ENCODE results near the gene GSTO1. TPM values are rescaled to one million over a fixed set of nuclear protein-coding genes. Genes with fewer than 3 reads are reported as not detected.
A peak's percentile ranks its signal among the peaks of the same experiment; 100 is the strongest.

The GSTO1 gene
- total and polyA plus RNA-seq, 9 of the 15 experiments (the other 6 are each of a cell fraction or from before 2014, with no cell fraction given), result 136 to 592 (median 237) TPM

- peak; percentile 26; the same call in 1 of the 2 replicates for TF ChIP-seq ZBTB40 (IDR thresholded peaks at IDR 0.05)
- no peak for TF ChIP-seq ZBTB40 (CRISPR knock-in tag; IDR thresholded peaks at IDR 0.05)
- TF ChIP-seq ZNF584 (CRISPR knock-in tag; IDR thresholded peaks at IDR 0.05; ENCODE audit: low read depth), result no peak
- TF ChIP-seq CBX3 (IDR thresholded peaks at IDR 0.05; ENCODE audit: borderline replicate concordance in 1 of 2, low read length in 2 of 2), result no peak
- TF ChIP-seq ARNT (IDR thresholded peaks at IDR 0.05), result no peak
- TF ChIP-seq HEY1 (CRISPR knock-in tag; IDR thresholded peaks at IDR 0.05; ENCODE audit: borderline replicate concordance), result no peak
- TF ChIP-seq ZNF511 (CRISPR knock-in tag; IDR thresholded peaks at IDR 0.05), result no peak
- no peak for TF ChIP-seq CCNT2 (IDR thresholded peaks at IDR 0.05; ENCODE audit: borderline replicate concordance, extremely low read depth, insufficient read length, low read depth, low read length)
- no peak for TF ChIP-seq ZNF785 (CRISPR knock-in tag; IDR thresholded peaks at IDR 0.05)
- TF ChIP-seq MTA1 (IDR thresholded peaks at IDR 0.05; ENCODE audit: borderline replicate concordance), result no peak
- 0 out of 2 replicates have a peak, but pooled peaks have one; percentile 19 for TF ChIP-seq ESRRA (IDR thresholded peaks at IDR 0.05; ENCODE audit: borderline replicate concordance, low read depth)
- peak; percentile 68; the same call in 1 of the 2 replicates for TF ChIP-seq MTA3 (IDR thresholded peaks at IDR 0.05; ENCODE audit: borderline replicate concordance)
- peak; percentile 79 for TF ChIP-seq RBM22 (IDR thresholded peaks at IDR 0.05; ENCODE audit: low read depth, low read length, poor library complexity, severe bottlenecking)
Observed at GRCh38 chr10:104231784-104232612, 22.7 kb upstream of the GSTO1 start, which contains the start of gene CFAP43 (continued).
